DND-41 (cell line): ENCODE measurements around the gene NPHP4.

Source experiments
- ATAC-seq: fragments of 200-7000 bp; cut with Tn5 transposase; 3 replicates; pipeline ENCODE4 v1.9.1; 2021; ENCODE audit warnings: low read depth; ENCODE audit not compliant: insufficient read depth
- DNase-seq: peaks from one replicate; pipeline ENCODE4 v3.0.0-alpha.2; 2020
- H2AFZ ChIP-seq: 2 replicates; pipeline ENCODE4 v1.6.0; 2012; ENCODE audit warnings: low read depth, low read length
- H3K27ac ChIP-seq: 2 replicates; pipeline ENCODE4 v1.5.1; 2012; ENCODE audit warnings: low read length, inconsistent platforms
- H3K27me3 ChIP-seq: fragments of 200-600 bp; sonication (generic); 2 replicates; pipeline ENCODE4 v1.6.0; 2012; ENCODE audit warnings: low read length, mild to moderate bottlenecking, inconsistent platforms; ENCODE audit not compliant: insufficient read depth, poor library complexity
- H3K36me3 ChIP-seq: 2 replicates; pipeline ENCODE4 v1.5.1; 2012; ENCODE audit warnings: low read length, inconsistent platforms; ENCODE audit not compliant: insufficient read depth
- H3K4me1 ChIP-seq: 2 replicates; pipeline ENCODE4 v1.5.1; 2012; ENCODE audit warnings: mild to moderate bottlenecking, low read length; ENCODE audit not compliant: insufficient read depth
- H3K4me2 ChIP-seq: 2 replicates; pipeline ENCODE4 v1.6.0; 2012; ENCODE audit warnings: mild to moderate bottlenecking, moderate library complexity, low read length, inconsistent platforms; ENCODE audit not compliant: insufficient read depth
- H3K4me3 ChIP-seq, 2 experiments: fragments of 200-600 bp in 1 of 2; shearing (Covaris generic) in 1 of 2; 2 replicates each; pipeline ENCODE4 v1.5.1; 2012 to 2016; ENCODE audit warnings: inconsistent platforms in 2 of 2, low read length in 2 of 2, mild to moderate bottlenecking in 2 of 2, low read depth in 1 of 2, moderate library complexity in 1 of 2
- H3K79me2 ChIP-seq: 2 replicates; pipeline ENCODE4 v1.6.0; 2012; ENCODE audit warnings: low read length, inconsistent platforms; ENCODE audit not compliant: insufficient read depth
- H3K9ac ChIP-seq: 2 replicates; pipeline ENCODE4 v1.6.0; 2012; ENCODE audit warnings: low read depth, mild to moderate bottlenecking, inconsistent platforms, low read length, moderate library complexity
- H3K9me3 ChIP-seq: 2 replicates; pipeline ENCODE4 v1.5.1; 2012; ENCODE audit warnings: low read length, moderate library complexity, mild to moderate bottlenecking, inconsistent platforms; ENCODE audit not compliant: insufficient read depth, severe bottlenecking
- H4K20me1 ChIP-seq: 2 replicates; pipeline ENCODE4 v1.6.0; 2012; ENCODE audit warnings: low read length; ENCODE audit not compliant: insufficient read depth
- EZH2 ChIP-seq: IDR thresholded peaks from 3 replicates; pipeline ENCODE4 v1.6.1; 2012; ENCODE audit warnings: borderline replicate concordance, low read depth, mild to moderate bottlenecking, moderate library complexity, low read length, inconsistent platforms; ENCODE audit not compliant: severe bottlenecking
- TF ChIP-seq, protein P1 (sequence below): IDR thresholded peaks from 2 replicates; pipeline ENCODE4 v1.5.1; 2012; ENCODE audit warnings: borderline replicate concordance, low read length, moderate library complexity, mild to moderate bottlenecking; ENCODE audit not compliant: poor library complexity, severe bottlenecking; ENCODE audit errors: extremely low read depth

NPHP4 gene

DNA sequence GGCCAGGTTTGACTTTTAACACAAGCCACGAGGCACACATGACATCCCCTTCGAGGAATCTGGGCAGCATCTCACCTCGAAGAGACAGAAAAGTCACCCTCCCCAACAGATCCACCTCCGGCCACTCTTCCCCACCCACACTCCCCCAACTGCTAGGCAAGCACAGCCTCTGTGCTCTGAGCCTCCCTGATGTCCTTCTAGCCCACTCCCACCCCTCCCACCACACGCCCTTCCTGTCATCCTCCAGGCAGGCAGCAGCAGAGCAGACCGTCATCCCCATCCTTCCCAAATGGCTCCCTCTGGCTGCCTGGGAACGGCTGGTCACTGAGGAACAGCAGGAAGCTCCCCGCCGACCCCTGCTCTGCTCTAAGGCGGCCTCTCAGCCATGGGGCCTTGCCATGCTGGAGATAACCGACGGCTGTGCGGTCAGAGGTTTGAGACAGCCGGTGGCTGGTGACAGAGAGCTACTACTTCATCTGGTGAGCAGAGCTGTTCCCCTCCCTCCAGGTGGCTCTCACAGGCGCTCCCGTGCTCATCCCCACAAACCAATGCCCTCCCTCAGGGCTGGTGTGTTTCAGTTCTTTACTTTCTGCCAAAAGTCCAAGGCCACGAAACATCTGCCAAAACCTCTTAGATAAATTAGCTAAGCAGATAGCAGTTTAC lies 25.6 kb downstream of the NPHP4 start:
- ATAC-seq (no peak), DNase-seq (no peak)
- no peak overlapping the region for H3K9ac ChIP-seq
- H3K4me1 ChIP-seq, result no peaks in the 10 kb centered on the region
- no peak overlapping the region for H3K4me3 ChIP-seq
- H2AFZ ChIP-seq, result no peak overlapping the region
- H3K27ac ChIP-seq, result no peak overlapping the region
- H3K4me2 ChIP-seq, result no peak overlapping the region
- peaks cover 5% of the 10 kb centered on the region; the same call in 1 of the 2 replicates for H3K79me2 ChIP-seq
- no peaks in the 10 kb centered on the region for H3K9me3 ChIP-seq
- H3K27me3 ChIP-seq, result no peaks in the 10 kb centered on the region
- peaks cover 75% of the 10 kb centered on the region for H3K36me3 ChIP-seq
- TF ChIP-seq, protein P1, sequence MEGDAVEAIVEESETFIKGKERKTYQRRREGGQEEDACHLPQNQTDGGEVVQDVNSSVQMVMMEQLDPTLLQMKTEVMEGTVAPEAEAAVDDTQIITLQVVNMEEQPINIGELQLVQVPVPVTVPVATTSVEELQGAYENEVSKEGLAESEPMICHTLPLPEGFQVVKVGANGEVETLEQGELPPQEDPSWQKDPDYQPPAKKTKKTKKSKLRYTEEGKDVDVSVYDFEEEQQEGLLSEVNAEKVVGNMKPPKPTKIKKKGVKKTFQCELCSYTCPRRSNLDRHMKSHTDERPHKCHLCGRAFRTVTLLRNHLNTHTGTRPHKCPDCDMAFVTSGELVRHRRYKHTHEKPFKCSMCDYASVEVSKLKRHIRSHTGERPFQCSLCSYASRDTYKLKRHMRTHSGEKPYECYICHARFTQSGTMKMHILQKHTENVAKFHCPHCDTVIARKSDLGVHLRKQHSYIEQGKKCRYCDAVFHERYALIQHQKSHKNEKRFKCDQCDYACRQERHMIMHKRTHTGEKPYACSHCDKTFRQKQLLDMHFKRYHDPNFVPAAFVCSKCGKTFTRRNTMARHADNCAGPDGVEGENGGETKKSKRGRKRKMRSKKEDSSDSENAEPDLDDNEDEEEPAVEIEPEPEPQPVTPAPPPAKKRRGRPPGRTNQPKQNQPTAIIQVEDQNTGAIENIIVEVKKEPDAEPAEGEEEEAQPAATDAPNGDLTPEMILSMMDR, result no peak
- no peak for TF ChIP-seq EZH2
- peaks cover 10% of the 10 kb centered on the region for H4K20me1 ChIP-seq

DNA sequence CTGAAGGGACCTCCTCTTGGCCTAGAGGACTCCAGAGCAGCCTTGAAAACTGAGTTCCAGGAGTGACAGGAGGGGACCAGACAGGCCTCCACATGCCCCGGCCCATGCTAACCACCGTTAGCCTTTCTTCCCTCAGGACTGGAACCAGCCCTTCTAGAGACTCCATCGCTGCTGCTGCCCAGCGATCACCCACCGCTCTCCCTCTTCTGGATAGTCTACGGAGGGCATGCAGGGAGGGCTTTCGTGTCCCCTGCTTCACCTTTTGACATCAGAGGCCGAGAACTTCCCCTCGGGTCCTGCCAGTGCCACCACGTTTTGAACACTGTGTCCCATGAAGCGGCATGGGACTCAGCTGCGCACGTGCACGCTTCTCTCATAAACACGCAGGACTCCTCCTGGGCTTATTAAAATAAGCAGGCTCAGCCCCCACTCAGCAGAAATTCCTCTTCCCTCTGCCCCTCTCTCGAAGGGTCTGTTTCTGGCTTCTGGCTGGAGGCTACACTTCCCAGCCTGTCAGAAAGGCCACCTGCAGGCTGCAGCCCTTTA lies 26.6 kb downstream of the NPHP4 start:
- H4K20me1 ChIP-seq, result peaks cover 10% of the 10 kb centered on the region
- H3K27ac ChIP-seq, result no peak overlapping the region
- no peak overlapping the region for H3K9ac ChIP-seq
- no peak for DNase-seq
- H3K79me2 ChIP-seq, result peaks cover 2% of the 10 kb centered on the region; the same call in 1 of the 2 replicates
- ATAC-seq, result no peak
- TF ChIP-seq EZH2, result no peak
- TF ChIP-seq, protein P1, result no peak
- H2AFZ ChIP-seq, result no peak overlapping the region
- H3K4me3 ChIP-seq, result no peak overlapping the region
- H3K4me1 ChIP-seq, result no peaks in the 10 kb centered on the region
- H3K9me3 ChIP-seq, result no peaks in the 10 kb centered on the region
- H3K36me3 ChIP-seq, result peaks cover 80% of the 10 kb centered on the region
- H3K27me3 ChIP-seq, result no peaks in the 10 kb centered on the region
- H3K4me2 ChIP-seq, result no peak overlapping the region

DNA sequence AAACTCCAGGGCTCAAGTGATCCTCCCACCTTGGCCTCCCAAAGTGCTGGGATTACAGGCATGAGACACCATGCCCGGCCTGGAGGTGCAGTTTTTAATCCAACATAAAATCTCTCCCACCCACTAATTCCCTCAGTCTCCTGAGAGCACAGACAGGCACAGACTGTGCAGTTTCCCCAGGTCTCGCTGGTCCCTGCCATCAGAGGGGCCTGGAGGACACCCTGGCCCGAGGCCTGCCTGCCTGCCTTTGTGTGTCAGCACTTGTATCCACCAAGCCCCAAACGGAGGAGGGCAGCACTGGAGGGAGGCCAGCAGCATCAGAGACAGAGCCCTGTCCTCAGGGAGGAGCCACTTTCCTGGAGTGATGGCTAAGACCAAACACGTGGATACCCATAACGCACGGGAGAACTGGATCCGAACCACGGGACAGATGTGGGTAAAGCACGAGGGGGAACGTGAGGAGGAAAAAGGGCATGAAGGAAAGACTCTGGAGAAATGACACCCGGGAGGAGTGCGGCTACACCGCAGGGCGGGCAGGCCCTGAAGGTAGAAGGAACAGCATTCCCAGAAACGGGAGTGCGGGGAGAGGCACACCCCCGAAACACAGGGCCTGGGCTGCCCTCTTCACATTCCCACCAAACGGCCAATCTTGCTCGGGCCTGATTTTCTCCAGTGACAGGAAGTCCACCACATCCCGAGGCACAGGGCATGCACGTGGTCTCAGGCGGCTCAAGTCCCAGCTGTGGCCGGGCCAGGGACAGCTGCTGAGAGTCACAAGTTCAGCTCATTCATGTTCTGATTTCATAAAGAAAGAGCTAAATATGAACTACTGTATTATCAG lies 29.7 kb downstream of the NPHP4 start:
- H3K36me3 ChIP-seq, result peaks cover 81% of the 10 kb centered on the region
- no peaks in the 10 kb centered on the region for H3K79me2 ChIP-seq
- ATAC-seq, result no peak
- no peak overlapping the region for H3K9ac ChIP-seq
- H2AFZ ChIP-seq, result no peak overlapping the region
- no peaks in the 10 kb centered on the region for H3K9me3 ChIP-seq
- no peak overlapping the region for H3K4me2 ChIP-seq
- no peak for DNase-seq
- H3K27ac ChIP-seq, result no peak overlapping the region
- no peaks in the 10 kb centered on the region for H3K4me1 ChIP-seq
- peaks cover 11% of the 10 kb centered on the region for H4K20me1 ChIP-seq
- H3K4me3 ChIP-seq, result no peak overlapping the region
- no peak for TF ChIP-seq EZH2
- TF ChIP-seq, protein P1, result no peak
- no peaks in the 10 kb centered on the region for H3K27me3 ChIP-seq
